ENCODE measurements around the gene TGFBR3.

DNA sequence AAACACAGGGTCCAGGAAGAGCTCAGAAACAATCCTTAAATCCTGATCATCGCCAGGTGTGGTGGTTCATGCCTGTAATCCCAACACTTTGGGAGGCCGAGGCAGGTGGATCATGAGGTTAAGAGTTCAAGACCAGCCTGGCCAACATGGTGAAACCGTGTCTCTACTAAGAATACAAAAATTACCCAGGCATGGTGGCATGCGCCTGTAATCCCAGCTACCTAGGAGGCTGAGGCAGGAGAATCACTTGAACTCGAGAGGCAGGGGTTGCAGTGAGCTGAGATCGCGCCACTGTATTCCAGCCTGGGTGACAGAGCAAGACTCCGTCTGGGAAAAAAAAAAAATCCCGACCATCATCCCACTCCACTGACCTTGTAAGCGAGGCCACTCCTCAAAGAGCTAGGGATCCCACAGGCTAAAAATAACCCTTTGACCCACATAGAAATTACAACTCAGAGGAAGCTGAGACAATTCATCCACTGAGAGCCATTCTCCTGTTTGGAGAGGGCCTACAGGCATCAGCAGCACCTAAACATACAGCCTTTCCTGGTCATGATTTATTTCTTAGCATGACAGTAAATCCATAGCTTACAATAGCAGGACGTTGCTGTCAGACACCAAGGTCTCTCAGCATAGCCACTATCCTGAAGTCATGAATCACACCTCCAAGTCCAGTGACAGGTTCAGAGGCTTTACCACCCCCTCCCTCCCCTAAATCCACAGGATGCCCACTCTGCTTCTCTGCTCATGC lies 66.7 kb downstream of the TGFBR3 start:
- TF ChIP-seq CTCF (IDR thresholded peaks at IDR 0.05) (no peak), POLR2A (IDR thresholded peaks at IDR 0.05) (no peak)
